ENCODE data around the gene MRPL17. TPM values are rescaled to one million over a fixed set of nuclear protein-coding genes. Genes with fewer than 3 reads are reported as not detected.

MRPL17 gene
- total RNA-seq, 3 donors from 2014 or later: 21.2 to 29.7 (median 29.6) TPM

DNA sequence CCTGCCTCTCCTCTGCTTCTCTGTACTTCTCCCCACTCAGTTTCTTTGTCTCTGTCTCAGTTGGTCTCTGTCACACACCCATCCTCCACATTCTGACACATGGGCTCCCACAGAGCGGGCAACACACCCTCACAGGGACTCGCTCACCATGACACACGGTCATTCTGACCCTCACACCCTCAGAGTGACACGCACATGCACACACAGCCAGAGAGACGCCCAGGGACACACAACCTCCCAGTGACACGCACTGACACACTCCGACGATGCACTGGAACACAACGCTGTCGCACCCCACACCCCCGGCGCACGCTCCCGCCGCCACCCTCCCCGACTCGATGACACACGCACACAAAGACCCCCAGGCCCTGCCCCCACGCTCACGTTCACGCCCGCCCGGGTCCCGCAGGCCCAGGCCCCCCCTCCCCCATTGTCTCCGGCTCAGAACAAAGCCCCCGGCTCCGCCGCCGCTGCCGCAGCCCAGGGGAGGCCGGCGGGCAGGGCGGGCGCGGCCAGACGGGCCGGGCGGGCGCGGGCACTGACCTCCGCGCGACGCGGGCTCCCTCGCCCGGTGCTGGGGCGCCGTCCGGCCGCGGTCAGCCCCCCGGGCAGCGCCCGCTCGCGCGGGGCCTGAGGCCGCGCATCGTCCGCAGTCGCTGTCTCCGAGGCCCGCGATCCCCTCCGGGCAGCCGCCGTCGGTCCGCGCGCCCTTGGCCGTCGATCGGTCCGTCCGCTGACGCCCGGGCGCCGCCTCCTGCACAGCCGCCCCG, 27.9 kb downstream of the MRPL17 start:
- Histone ChIP-seq H3K9me3 (no peaks in the 10 kb centered on the region), H3K36me3 (ENCODE audit: low read depth) (no peaks in the 10 kb centered on the region), H3K4me1 (ENCODE audit: low read depth) (no peaks in the 10 kb centered on the region), H3K4me3 (no peak overlapping the region)
- ATAC-seq (peak; percentile 48), DNase-seq (peak in 2 of 3 donors; percentile 38 to 54)
- TF ChIP-seq, protein P1, sequence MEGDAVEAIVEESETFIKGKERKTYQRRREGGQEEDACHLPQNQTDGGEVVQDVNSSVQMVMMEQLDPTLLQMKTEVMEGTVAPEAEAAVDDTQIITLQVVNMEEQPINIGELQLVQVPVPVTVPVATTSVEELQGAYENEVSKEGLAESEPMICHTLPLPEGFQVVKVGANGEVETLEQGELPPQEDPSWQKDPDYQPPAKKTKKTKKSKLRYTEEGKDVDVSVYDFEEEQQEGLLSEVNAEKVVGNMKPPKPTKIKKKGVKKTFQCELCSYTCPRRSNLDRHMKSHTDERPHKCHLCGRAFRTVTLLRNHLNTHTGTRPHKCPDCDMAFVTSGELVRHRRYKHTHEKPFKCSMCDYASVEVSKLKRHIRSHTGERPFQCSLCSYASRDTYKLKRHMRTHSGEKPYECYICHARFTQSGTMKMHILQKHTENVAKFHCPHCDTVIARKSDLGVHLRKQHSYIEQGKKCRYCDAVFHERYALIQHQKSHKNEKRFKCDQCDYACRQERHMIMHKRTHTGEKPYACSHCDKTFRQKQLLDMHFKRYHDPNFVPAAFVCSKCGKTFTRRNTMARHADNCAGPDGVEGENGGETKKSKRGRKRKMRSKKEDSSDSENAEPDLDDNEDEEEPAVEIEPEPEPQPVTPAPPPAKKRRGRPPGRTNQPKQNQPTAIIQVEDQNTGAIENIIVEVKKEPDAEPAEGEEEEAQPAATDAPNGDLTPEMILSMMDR (IDR thresholded peaks at IDR 0.05): no peak
- intact Hi-C loops (cut with DNase I, micrococcal nuclease): no loop called here

DNA sequence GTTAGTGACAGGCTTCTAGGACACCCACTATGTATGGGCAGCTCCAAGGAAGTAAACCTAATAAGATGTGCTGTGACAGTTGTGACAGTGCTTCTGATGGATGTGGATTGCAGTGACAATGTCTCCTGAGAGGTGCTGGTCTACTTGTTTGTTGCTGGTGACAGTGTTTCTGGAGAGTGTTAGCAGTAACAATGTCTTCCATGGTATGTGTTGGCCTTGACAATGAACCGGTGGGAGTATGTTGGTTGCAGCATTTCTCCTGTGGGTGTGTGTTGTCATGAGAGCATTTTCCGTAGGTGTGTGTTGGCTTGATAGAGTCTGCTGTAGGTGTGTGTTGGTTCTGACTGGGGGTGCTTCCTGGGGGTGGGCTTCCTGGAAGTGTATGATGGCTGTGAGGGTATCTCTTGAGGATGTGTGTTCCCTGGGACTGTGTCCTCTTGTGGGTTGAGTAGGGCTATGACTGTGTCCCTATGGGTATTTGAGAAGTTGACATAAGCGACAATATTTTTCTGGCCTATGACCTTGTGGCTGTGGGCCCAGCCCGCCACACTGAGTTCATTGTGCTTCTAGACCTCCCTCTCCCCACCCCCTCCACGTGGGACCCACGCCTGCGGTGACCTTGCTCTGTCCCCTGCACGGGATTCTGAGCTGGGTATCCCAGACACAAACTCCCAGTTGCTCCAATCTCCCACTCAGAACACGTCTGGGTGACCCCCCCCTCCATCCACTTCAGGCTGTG, 28.7 kb downstream of the MRPL17 start:
- intact Hi-C loops (cut with DNase I, micrococcal nuclease): no loop called here
- TF ChIP-seq, protein P1 (IDR thresholded peaks at IDR 0.05): no peak
- Histone ChIP-seq H3K4me1 (ENCODE audit: low read depth) (no peaks in the 10 kb centered on the region), H3K4me3 (no peak overlapping the region), H3K36me3 (ENCODE audit: low read depth) (no peaks in the 10 kb centered on the region), H3K9me3 (no peaks in the 10 kb centered on the region)
- ATAC-seq (peak; percentile 5), DNase-seq (no peak)

GRCh38 chr11:6653656-6654055, 29.5 kb downstream of the MRPL17 start:
- TF ChIP-seq, protein P1 (IDR thresholded peaks at IDR 0.05): no peak
- H3K36me3 ChIP-seq (ENCODE audit: low read depth): no peaks in the 10 kb centered on the region
- no peaks in the 10 kb centered on the region for H3K9me3 ChIP-seq
- DNase-seq: no peak
- H3K4me1 ChIP-seq (ENCODE audit: low read depth): no peaks in the 10 kb centered on the region
- intact Hi-C loops (cut with DNase I, micrococcal nuclease): no loop called here
- no peak overlapping the region for H3K4me3 ChIP-seq
- ATAC-seq: no peak

- Histone ChIP-seq H3K4me1 (ENCODE audit: low read depth) (no peaks in the 10 kb centered on the region), H3K9me3 (no peaks in the 10 kb centered on the region), H3K4me3 (no peak overlapping the region), H3K36me3 (ENCODE audit: low read depth) (no peaks in the 10 kb centered on the region)
- intact Hi-C loops (cut with DNase I, micrococcal nuclease): no loop called here
- ATAC-seq (no peak), DNase-seq (no peak)
- TF ChIP-seq, protein P1 (IDR thresholded peaks at IDR 0.05): no peak
Observed at GRCh38 chr11:6653097-6653496, 30.0 kb downstream of the MRPL17 start.

DNA sequence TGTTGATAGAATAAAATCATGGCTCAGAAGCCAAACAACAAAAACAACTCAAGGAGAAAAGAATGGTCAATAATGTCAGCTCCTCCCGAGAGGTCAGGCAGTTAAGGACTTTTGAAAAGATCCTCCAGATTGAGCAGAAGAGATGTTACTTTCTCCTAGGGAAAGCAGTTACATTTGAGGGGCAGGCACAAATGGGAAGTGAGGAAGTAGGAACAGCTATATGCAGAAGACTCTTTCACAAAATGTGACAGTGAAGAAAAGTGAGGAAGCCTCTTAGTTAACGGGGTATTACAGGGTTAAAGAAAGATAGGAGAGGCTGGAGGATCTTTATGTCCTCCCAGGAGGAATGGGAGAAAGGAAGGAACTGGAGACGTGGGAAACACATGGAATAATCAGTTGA, 31.0 kb downstream of the MRPL17 start:
- Histone ChIP-seq H3K4me3 (no peak overlapping the region), H3K9me3 (no peaks in the 10 kb centered on the region), H3K4me1 (ENCODE audit: low read depth) (peaks cover 6% of the 10 kb centered on the region), H3K36me3 (ENCODE audit: low read depth) (no peaks in the 10 kb centered on the region)
- DNase-seq: no peak
- TF ChIP-seq, protein P1 (IDR thresholded peaks at IDR 0.05): no peak
- intact Hi-C loops (cut with DNase I, micrococcal nuclease): no loop called here
- no peak for ATAC-seq

All from mucosa of descending colon (tissue), 3 donors.